ENCODE measurements around the gene SLC35F6. TPM values are rescaled to one million over a fixed set of nuclear protein-coding genes. Genes with fewer than 3 reads are reported as not detected.

Gene SLC35F6
- total RNA-seq, 2 donors from 2014 or later: 56.6 to 58.6 TPM

Other genes starting within 250 kb of the SLC35F6 start
- gene CIB4, start 122.9 kb upstream of the SLC35F6 start, total RNA-seq: under 1 TPM in 1 of 2 donors, not detected in 1; 0.46 TPM
- gene KCNK3, start 71.6 kb upstream of the SLC35F6 start, total RNA-seq: 10 to 100 TPM; 11.1 to 14.5 TPM
- under 1 TPM; 0.23 to 0.68 TPM for gene CENPA, start 21.8 kb downstream of the SLC35F6 start, total RNA-seq
- 1 to 10 TPM in 1 of 2 donors, not detected in 1; 1.2 TPM for gene DPYSL5, start 83.8 kb downstream of the SLC35F6 start, total RNA-seq
- 10 to 100 TPM; 12.0 to 28.9 TPM for gene MAPRE3, start 206.4 kb downstream of the SLC35F6 start, total RNA-seq